ENCODE measurements around the gene SLC25A14. TPM values are rescaled to one million over a fixed set of nuclear protein-coding genes. Genes with fewer than 3 reads are reported as not detected.
A peak's percentile ranks its signal among the peaks of the same experiment; 100 is the strongest.
"Not testable (repeated sequence)": the region's sequence is repeated elsewhere in the genome, so short reads cannot be mapped to it uniquely, and the experiment has no call there.

The SLC25A14 gene
- total and polyA plus RNA-seq, 2 donors from 2014 or later = 12.5 to 13.2 TPM

DNA sequence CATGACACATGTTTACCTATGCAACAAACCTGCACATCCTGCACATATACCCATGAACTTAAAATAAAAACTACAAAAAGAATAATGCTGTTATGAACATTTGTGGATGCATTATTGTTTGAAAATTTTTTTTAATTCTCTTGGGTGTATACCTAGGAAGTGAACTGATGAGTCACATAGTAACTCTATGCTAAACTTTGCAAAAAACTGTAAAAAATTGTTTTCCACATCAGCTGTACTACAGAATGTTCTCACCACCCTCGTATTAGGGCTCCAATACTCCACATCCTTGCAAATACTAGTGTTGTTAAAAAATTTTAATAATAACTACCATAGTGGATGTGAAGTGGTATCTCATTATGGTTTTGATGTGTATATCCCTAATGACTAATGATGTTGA is 37.7 kb upstream of the SLC25A14 start:
- peak; percentile 23 for FAIRE-seq
- Histone ChIP-seq H3K4me3 (ENCODE audit: low read length in 3 of 3) (no peak overlapping the region), H3K9me3 (ENCODE audit: control insufficient read depth in 2 of 3, insufficient read depth in 1 of 3, low read length in 3 of 3) (no peaks in the 10 kb centered on the region), H3K9ac (ENCODE audit: low read length in 3 of 3) (no peak overlapping the region), H3K4me1 (ENCODE audit: control insufficient read depth in 2 of 3, insufficient read depth in 2 of 3, low read depth in 1 of 3, low read length in 3 of 3) (no peaks in the 10 kb centered on the region), H3K27ac (ENCODE audit: low read depth in 2 of 2, low read length in 2 of 2) (no peak overlapping the region), H3K27me3 (ENCODE audit: control insufficient read depth, insufficient read depth, low read length) (no peaks in the 10 kb centered on the region), H3K36me3 (ENCODE audit: control insufficient read depth in 2 of 3, insufficient read depth in 3 of 3, low read length in 3 of 3) (no peaks in the 10 kb centered on the region)
- intact Hi-C loops (cut with DNase I) = no loop called here
- TF ChIP-seq, protein P1, sequence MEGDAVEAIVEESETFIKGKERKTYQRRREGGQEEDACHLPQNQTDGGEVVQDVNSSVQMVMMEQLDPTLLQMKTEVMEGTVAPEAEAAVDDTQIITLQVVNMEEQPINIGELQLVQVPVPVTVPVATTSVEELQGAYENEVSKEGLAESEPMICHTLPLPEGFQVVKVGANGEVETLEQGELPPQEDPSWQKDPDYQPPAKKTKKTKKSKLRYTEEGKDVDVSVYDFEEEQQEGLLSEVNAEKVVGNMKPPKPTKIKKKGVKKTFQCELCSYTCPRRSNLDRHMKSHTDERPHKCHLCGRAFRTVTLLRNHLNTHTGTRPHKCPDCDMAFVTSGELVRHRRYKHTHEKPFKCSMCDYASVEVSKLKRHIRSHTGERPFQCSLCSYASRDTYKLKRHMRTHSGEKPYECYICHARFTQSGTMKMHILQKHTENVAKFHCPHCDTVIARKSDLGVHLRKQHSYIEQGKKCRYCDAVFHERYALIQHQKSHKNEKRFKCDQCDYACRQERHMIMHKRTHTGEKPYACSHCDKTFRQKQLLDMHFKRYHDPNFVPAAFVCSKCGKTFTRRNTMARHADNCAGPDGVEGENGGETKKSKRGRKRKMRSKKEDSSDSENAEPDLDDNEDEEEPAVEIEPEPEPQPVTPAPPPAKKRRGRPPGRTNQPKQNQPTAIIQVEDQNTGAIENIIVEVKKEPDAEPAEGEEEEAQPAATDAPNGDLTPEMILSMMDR (IDR thresholded peaks at IDR 0.05; ENCODE audit: borderline replicate concordance, extremely low read depth, insufficient read depth) = no peak
- no peak for DNase-seq

DNA sequence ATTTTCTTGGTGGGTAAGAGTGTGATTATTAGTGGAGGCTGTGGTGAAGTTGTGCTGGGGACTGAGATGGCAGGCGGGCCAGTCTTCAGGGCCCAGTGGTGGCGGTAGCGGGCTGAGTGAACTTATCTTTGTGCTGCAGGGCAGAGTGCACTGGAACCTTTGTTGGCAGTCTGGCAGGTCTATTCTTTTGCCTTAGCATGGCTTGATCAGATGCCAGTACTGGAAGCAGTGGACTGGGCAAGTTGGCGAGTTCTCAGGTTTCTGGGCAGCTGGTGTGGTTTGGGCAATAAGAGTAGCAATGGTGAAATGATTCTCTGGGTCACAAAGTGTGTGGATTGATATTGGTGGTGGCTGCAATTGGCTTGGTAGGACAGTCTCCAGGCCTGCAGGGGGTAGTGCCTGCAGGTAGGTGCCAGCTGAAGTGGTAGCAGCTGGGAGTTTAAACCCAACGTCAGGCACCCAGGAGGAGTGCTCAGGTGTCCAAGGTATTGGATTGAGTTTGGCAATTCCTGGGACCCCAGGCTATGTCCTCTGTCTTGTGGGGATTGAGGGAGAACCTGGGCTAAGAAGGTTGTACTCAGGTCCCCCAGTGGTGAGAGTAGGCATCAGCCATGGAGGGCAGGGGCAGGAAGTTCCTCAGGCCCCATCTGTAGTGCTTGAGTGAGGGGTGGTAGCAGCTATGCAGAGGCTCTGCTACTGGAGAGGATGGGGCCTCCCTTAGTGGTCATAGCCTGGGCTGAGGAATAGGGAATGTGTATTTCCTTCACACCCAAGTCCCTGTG is 34.9 kb upstream of the SLC25A14 start:
- FAIRE-seq = no peak
- intact Hi-C loops (cut with DNase I) = no loop called here
- Histone ChIP-seq H3K9ac (ENCODE audit: low read length in 3 of 3) (no peak overlapping the region), H3K27ac (ENCODE audit: low read depth in 2 of 2, low read length in 2 of 2) (no peak overlapping the region), H3K4me1 (ENCODE audit: control insufficient read depth in 2 of 3, insufficient read depth in 2 of 3, low read depth in 1 of 3, low read length in 3 of 3) (no peaks in the 10 kb centered on the region), H3K4me3 (ENCODE audit: low read length in 3 of 3) (no peak overlapping the region), H3K9me3 (ENCODE audit: control insufficient read depth in 2 of 3, insufficient read depth in 1 of 3, low read length in 3 of 3) (no peaks in the 10 kb centered on the region), H3K36me3 (ENCODE audit: control insufficient read depth in 2 of 3, insufficient read depth in 3 of 3, low read length in 3 of 3) (no peaks in the 10 kb centered on the region), H3K27me3 (ENCODE audit: control insufficient read depth, insufficient read depth, low read length) (no peaks in the 10 kb centered on the region)
- no peak for DNase-seq
- TF ChIP-seq, protein P1 (IDR thresholded peaks at IDR 0.05; ENCODE audit: borderline replicate concordance, extremely low read depth, insufficient read depth) = no peak

DNA sequence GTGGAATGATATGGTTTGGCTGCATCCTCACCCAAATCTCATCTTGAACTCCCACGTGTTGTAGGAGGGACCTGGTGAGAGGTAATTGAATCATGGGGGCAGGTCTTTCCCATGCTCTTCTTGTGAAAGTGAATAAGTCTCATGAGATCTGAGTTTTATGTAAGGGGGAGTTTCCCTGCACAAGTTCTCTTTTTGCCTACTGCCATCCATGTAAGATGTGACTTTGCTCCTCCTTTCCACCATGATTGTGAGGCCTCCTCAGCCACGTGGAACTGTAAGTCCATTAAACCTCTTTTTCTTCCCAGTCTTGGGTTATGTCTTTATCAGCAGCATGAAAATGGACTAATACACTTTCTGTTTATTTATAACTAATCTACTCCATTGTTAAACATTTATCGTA is 19.8 kb upstream of the SLC25A14 start:
- H3K4me1 ChIP-seq (ENCODE audit: control insufficient read depth in 2 of 3, insufficient read depth in 2 of 3, low read depth in 1 of 3, low read length in 3 of 3); H3K27me3 ChIP-seq (ENCODE audit: control insufficient read depth, insufficient read depth, low read length); H3K9ac ChIP-seq (ENCODE audit: low read length in 3 of 3); H3K4me3 ChIP-seq (ENCODE audit: low read length in 3 of 3); FAIRE-seq; H3K36me3 ChIP-seq (ENCODE audit: control insufficient read depth in 2 of 3, insufficient read depth in 3 of 3, low read length in 3 of 3); H3K27ac ChIP-seq (ENCODE audit: low read depth in 2 of 2, low read length in 2 of 2); DNase-seq; H3K9me3 ChIP-seq (ENCODE audit: control insufficient read depth in 2 of 3, insufficient read depth in 1 of 3, low read length in 3 of 3); intact Hi-C loops (cut with DNase I): not testable (repeated sequence)

DNA sequence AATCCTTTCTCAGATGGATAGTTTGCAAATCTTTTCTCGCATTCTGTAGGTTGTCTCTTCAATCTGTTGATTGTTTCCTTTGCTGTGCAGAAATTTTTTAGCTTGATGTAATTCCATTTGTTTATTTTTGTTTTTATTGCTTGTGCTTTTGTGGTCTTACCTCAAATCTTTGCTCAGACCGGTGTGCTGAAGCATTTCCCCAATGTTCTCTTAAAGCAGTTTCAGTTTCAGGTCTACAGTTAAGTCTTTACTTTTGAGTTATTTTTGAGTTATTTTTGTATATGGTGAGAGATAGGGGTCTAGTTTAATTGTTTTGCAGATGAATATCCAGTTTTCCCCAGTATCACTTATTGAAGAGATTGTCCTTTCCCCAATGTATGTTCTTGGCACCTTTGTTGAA is 18.2 kb upstream of the SLC25A14 start:
- Histone ChIP-seq H3K4me1 (ENCODE audit: control insufficient read depth in 2 of 3, insufficient read depth in 2 of 3, low read depth in 1 of 3, low read length in 3 of 3) (no peaks in the 10 kb centered on the region), H3K27ac (ENCODE audit: low read depth in 2 of 2, low read length in 2 of 2) (no peak overlapping the region), H3K27me3 (ENCODE audit: control insufficient read depth, insufficient read depth, low read length) (no peaks in the 10 kb centered on the region), H3K9ac (ENCODE audit: low read length in 3 of 3) (no peak overlapping the region), H3K4me3 (ENCODE audit: low read length in 3 of 3) (no peak overlapping the region), H3K36me3 (ENCODE audit: control insufficient read depth in 2 of 3, insufficient read depth in 3 of 3, low read length in 3 of 3) (no peaks in the 10 kb centered on the region), H3K9me3 (ENCODE audit: control insufficient read depth in 2 of 3, insufficient read depth in 1 of 3, low read length in 3 of 3) (no peaks in the 10 kb centered on the region)
- TF ChIP-seq, protein P1 (IDR thresholded peaks at IDR 0.05; ENCODE audit: borderline replicate concordance, extremely low read depth, insufficient read depth) = no peak
- no peak for FAIRE-seq
- DNase-seq = no peak
- intact Hi-C loops (cut with DNase I) = no loop called here

Data from kidney (tissue), 14 donors.